ENCODE results near the gene C1orf116.

GRCh38 chr1:207017615-207018559, 14.7 kb downstream of the C1orf116 start:
- TF ChIP-seq POLR2A (IDR thresholded peaks at IDR 0.05): no peak
- TF ChIP-seq CTCF (IDR thresholded peaks at IDR 0.05): no peak
